Liver (tissue), 3 donors: ENCODE data around the gene SREBF1.

Source experiments
- EGR1 ChIP-seq, 2 donors: IDR thresholded peaks; 2 replicates each; pipeline ENCODE4 v1.6.1; 2016 to 2018; ENCODE audit warnings: antibody characterized with exemption in 2 of 2, low read depth in 2 of 2
- FOXA1 ChIP-seq: IDR thresholded peaks from 2 replicates; pipeline ENCODE4 v1.6.1; 2016; ENCODE audit warnings: antibody characterized with exemption
- JUND ChIP-seq, 2 donors: IDR thresholded peaks; 2 replicates each; pipeline ENCODE4 v1.6.1; 2016; ENCODE audit warnings: antibody characterized with exemption in 2 of 2
- RAD21 ChIP-seq, 2 donors: IDR thresholded peaks; 2 replicates each; pipeline ENCODE4 v1.6.1; 2016; ENCODE audit warnings: antibody characterized with exemption in 2 of 2, mild to moderate bottlenecking in 2 of 2
- REST ChIP-seq: IDR thresholded peaks from 2 replicates; pipeline ENCODE4 v1.6.1; 2016; ENCODE audit warnings: antibody characterized with exemption, mild to moderate bottlenecking
- SP1 ChIP-seq: IDR thresholded peaks from 2 replicates; pipeline ENCODE4 v1.6.1; 2018; ENCODE audit warnings: antibody characterized with exemption, mild to moderate bottlenecking
- TAF1 ChIP-seq: conservative IDR thresholded peaks from 2 replicates; pipeline ENCODE4 v1.6.1; 2016; ENCODE audit warnings: antibody characterized with exemption, mild to moderate bottlenecking
- YY1 ChIP-seq: IDR thresholded peaks from 2 replicates; pipeline ENCODE4 v1.6.1; 2016; ENCODE audit warnings: antibody characterized with exemption, mild to moderate bottlenecking
- TF ChIP-seq, protein P1 (sequence below): fragments of 150-350 bp; IDR thresholded peaks from 2 replicates; pipeline ENCODE4 v1.5.1; 2017; ENCODE audit warnings: improper control_type of control experiment, low read depth, low read length; ENCODE audit not compliant: missing input control
- TF ChIP-seq, protein P2 (sequence below): IDR thresholded peaks from 2 replicates; pipeline ENCODE4 v1.6.1; 2016; ENCODE audit warnings: antibody characterized with exemption
- TF ChIP-seq, protein P3 (sequence below): IDR thresholded peaks from 2 replicates; pipeline ENCODE4 v1.6.1; 2016; ENCODE audit warnings: antibody characterized with exemption
- TF ChIP-seq, protein P4 (sequence below): IDR thresholded peaks from 2 replicates; pipeline ENCODE4 v1.6.1; 2016; ENCODE audit warnings: antibody characterized with exemption
- donor health status: healthy.
- donor health status: healthy.

DNA sequence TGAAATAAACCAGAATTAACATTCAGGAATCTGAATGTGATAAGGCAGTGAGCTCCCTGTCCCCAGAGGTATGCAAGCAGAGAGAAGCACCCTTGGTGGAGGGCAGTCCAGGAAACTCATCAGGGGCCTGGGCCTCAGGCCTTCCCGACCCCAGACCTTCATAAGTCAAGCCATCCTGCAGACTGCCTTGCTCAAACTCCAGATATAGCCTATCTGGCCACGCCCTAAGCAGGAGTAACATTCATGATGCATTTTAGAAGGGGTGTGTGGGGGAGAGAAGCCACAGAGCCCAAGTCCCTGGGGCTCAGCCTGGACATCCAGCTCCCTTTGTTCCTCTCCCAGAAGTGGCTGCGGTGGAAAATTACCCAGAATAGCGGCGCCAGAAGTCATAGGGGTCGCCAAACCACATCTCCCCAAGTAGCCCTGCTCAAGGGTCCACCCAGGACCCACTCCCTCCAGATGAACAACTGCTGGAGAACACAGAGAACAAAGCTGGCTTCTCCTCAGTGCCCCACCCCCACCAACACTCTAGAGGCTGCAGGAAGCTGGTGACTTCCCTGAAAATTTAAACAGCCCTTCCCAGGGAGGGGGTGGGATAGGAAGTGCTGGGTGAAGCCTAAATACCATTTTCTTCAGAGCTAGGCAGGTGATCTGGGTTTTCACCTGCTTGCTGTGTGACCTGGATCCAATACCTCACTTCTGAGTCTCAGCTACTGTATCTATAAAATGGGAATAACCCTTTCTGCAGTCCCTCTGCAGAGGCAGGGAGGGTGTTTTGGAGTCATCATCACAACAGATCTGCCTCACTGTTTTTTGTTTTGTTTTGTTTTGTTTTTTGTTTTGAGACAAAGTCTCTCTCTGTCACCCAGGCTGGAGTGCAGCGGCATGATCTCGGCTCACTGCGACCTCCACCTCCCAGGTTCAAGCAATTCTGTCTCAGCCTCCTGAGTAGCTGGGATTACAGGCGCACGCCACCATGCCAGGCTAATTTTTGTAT lies 1.5 kb upstream of the SREBF1 start:
- TF ChIP-seq, protein P1, sequence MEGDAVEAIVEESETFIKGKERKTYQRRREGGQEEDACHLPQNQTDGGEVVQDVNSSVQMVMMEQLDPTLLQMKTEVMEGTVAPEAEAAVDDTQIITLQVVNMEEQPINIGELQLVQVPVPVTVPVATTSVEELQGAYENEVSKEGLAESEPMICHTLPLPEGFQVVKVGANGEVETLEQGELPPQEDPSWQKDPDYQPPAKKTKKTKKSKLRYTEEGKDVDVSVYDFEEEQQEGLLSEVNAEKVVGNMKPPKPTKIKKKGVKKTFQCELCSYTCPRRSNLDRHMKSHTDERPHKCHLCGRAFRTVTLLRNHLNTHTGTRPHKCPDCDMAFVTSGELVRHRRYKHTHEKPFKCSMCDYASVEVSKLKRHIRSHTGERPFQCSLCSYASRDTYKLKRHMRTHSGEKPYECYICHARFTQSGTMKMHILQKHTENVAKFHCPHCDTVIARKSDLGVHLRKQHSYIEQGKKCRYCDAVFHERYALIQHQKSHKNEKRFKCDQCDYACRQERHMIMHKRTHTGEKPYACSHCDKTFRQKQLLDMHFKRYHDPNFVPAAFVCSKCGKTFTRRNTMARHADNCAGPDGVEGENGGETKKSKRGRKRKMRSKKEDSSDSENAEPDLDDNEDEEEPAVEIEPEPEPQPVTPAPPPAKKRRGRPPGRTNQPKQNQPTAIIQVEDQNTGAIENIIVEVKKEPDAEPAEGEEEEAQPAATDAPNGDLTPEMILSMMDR: no peak
- TF ChIP-seq REST (no peak), TAF1 (no peak), YY1 (peak; percentile 31), RAD21 (IDR thresholded peaks at IDR 0.05) (peak in 1 of 2 donors; percentile 6), SP1 (peak; percentile 43), FOXA1 (no peak), EGR1 (IDR thresholded peaks at IDR 0.05; ENCODE audit: low read depth in 2 of 2) (no peak), JUND (IDR thresholded peaks at IDR 0.05) (no peak)
- TF ChIP-seq, protein P2, sequence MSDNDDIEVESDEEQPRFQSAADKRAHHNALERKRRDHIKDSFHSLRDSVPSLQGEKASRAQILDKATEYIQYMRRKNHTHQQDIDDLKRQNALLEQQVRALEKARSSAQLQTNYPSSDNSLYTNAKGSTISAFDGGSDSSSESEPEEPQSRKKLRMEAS: no peak
- TF ChIP-seq, protein P3, sequence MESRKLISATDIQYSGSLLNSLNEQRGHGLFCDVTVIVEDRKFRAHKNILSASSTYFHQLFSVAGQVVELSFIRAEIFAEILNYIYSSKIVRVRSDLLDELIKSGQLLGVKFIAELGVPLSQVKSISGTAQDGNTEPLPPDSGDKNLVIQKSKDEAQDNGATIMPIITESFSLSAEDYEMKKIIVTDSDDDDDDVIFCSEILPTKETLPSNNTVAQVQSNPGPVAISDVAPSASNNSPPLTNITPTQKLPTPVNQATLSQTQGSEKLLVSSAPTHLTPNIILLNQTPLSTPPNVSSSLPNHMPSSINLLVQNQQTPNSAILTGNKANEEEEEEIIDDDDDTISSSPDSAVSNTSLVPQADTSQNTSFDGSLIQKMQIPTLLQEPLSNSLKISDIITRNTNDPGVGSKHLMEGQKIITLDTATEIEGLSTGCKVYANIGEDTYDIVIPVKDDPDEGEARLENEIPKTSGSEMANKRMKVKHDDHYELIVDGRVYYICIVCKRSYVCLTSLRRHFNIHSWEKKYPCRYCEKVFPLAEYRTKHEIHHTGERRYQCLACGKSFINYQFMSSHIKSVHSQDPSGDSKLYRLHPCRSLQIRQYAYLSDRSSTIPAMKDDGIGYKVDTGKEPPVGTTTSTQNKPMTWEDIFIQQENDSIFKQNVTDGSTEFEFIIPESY: no peak
- TF ChIP-seq, protein P4, sequence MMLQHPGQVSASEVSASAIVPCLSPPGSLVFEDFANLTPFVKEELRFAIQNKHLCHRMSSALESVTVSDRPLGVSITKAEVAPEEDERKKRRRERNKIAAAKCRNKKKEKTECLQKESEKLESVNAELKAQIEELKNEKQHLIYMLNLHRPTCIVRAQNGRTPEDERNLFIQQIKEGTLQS: no peak
